Activated CD8-positive, alpha-beta T cell treated with anti-CD3 and anti-CD28 coated beads, Interleukin-2, amount 10 ng/mL, durations not matched to agents 7 days and 5 days (primary cell): ENCODE measurements around the gene CAPN8. TPM values are rescaled to one million over a fixed set of nuclear protein-coding genes. Genes with fewer than 3 reads are reported as not detected.

Experiments used
- ATAC-seq: fragments of 150-1000 bp; cut with Tn5 transposase; one replicate; pipeline ENCODE4 v1.10.0; 2021; ENCODE audit warnings: moderate library complexity
- CTCF ChIA-PET: fragments of 350-600 bp; sonication (Branson Sonifier 250); formaldehyde crosslinking; loops from one replicate; lab custom pipeline; 2021; ENCODE audit warnings: antibody characterized with exemption; lab: Charles Lee
- POLR2A ChIA-PET: fragments of 350-600 bp; sonication (Branson Sonifier 250); formaldehyde crosslinking; loops from one replicate; lab custom pipeline; 2021; ENCODE audit warnings: antibody characterized with exemption; lab: Charles Lee
- DNase-seq: peaks from one replicate; pipeline ENCODE4 v3.0.0-alpha.2; 2020
- H3K27ac Mint-ChIP-seq: one replicate; pipeline ENCODE4 v1.8.0; 2021; ENCODE audit warnings: mild to moderate bottlenecking, mixed read lengths
- H3K27me3 Mint-ChIP-seq: one replicate; pipeline ENCODE4 v1.8.0; 2021; ENCODE audit warnings: low read depth, mixed read lengths
- H3K36me3 Mint-ChIP-seq: one replicate; pipeline ENCODE4 v1.8.0; 2021; ENCODE audit warnings: low read depth, mixed read lengths
- H3K4me1 Mint-ChIP-seq: one replicate; pipeline ENCODE4 v1.8.0; 2021; ENCODE audit warnings: low read depth, mixed read lengths
- H3K4me3 Mint-ChIP-seq: one replicate; pipeline ENCODE4 v1.8.0; 2021; ENCODE audit warnings: mild to moderate bottlenecking, mixed read lengths
- H3K9me3 Mint-ChIP-seq: one replicate; pipeline ENCODE4 v1.8.0; 2022; ENCODE audit warnings: mixed read lengths; ENCODE audit not compliant: insufficient read depth
- total RNA-seq, 2 experiments: library from RNA; stranded (reverse); gene quantifications; one replicate each; pipeline ENCODE4 v1.2.3, GENCODE V29; 2021

The CAPN8 gene
- total RNA-seq, 2 experiments from 2014 or later, result 0.08 TPM; not detected in 1

DNA sequence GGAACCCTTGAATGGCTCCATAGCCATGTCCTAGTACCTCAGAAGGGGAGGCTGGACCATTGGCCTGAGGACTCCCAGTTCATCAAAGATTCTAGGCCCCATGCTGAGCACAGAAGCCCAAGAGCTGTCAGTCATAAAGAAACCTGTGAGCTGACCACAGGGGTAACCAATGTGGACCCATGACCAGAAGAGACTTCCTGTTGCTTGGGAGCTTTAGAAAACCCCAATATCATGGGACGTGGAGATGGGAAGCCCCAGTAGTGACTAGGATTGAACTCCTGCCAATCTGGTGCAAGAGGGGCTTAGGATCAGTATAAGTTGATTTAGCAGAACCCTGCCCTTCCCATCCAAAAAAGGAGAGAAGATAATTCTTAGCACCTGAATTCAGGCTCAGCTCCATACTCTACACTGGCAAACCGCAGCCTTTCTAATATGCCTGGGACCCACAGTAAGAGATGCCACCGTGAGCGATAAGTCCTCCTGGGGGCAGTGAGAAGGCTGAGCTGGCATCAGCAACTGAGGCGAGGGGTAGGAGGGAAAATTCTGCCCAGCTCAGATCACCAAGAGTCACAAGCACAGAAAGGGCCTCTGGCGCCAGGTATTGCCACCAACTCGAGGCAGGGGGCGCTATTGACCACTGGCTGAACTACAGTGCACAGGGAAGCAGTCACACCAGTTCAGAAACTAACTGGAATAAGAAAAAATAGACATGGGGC, 108.9 kb downstream of the CAPN8 start:
- Mint-ChIP-seq H3K4me3 (no peak overlapping the region), H3K27me3 (no peaks in the 10 kb centered on the region), H3K9me3 (no peaks in the 10 kb centered on the region), H3K36me3 (no peaks in the 10 kb centered on the region), H3K4me1 (peaks cover 5% of the 10 kb centered on the region), H3K27ac (no peak overlapping the region)
- ChIA-PET CTCF (interaction anchor here (0.6 to 2.6 kb wide), 17 partner anchors 21 to 728 kb away, joined by 3 to 11 read pairs (median 3); no protein-coding TSS in a partner anchor), POLR2A (no interaction called here)
- DNase-seq (peak; percentile 57), ATAC-seq (peak; percentile 53)

- CTCF ChIA-PET, result interaction anchor here (0.9 kb wide), 1 partner anchor 56 kb away, joined by 5 read pairs; no protein-coding TSS in a partner anchor
- no peak overlapping the region for H3K27ac Mint-ChIP-seq
- H3K27me3 Mint-ChIP-seq, result peaks cover 4% of the 10 kb centered on the region
- H3K36me3 Mint-ChIP-seq, result no peaks in the 10 kb centered on the region
- ATAC-seq (no peak), DNase-seq (no peak)
- no peaks in the 10 kb centered on the region for H3K9me3 Mint-ChIP-seq
- POLR2A ChIA-PET, result no interaction called here
- no peak overlapping the region for H3K4me3 Mint-ChIP-seq
- H3K4me1 Mint-ChIP-seq, result peaks cover 5% of the 10 kb centered on the region
These were observed 111.5 kb downstream of the CAPN8 start for GRCh38 chr1:223553957-223554356.

GRCh38 chr1:223551610-223552009, 113.9 kb downstream of the CAPN8 start:
- DNase-seq, result no peak
- CTCF ChIA-PET, result interaction anchor here (2.4 kb wide), 1 partner anchor 20 kb away, joined by 11 read pairs; no protein-coding TSS in a partner anchor
- Mint-ChIP-seq H3K27ac (no peak overlapping the region), H3K9me3 (no peaks in the 10 kb centered on the region), H3K4me3 (no peak overlapping the region), H3K36me3 (no peaks in the 10 kb centered on the region), H3K4me1 (peaks cover 5% of the 10 kb centered on the region), H3K27me3 (peaks cover 8% of the 10 kb centered on the region)
- POLR2A ChIA-PET, result no interaction called here
- ATAC-seq, result no peak

DNA sequence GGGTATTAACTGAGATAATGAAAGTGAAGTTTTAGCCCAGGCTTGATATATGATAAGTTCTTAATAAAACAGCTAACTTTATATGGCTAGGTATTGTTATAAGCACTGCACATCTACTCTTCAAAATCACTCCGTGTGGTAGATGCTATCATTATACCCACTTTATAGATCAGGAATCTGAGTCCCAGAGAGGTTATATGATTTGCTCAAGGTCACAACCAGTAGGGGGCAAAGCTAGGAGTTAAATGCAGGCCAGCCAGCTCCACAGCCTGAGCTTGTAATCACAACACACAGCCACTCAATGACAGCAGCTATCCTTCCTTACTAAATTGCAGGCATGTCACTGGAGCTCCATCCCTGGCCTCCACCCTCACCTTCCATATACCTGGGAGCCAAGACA, 115.8 kb downstream of the CAPN8 start:
- Mint-ChIP-seq H3K4me1 (no peaks in the 10 kb centered on the region), H3K9me3 (no peaks in the 10 kb centered on the region), H3K27ac (no peak overlapping the region), H3K4me3 (no peak overlapping the region), H3K36me3 (no peaks in the 10 kb centered on the region), H3K27me3 (peaks cover 8% of the 10 kb centered on the region)
- POLR2A ChIA-PET, result no interaction called here
- CTCF ChIA-PET, result interaction anchor here (1.2 to 2.4 kb wide), 2 partner anchors 18 to 416 kb away, joined by 3 to 11 read pairs; no protein-coding TSS in a partner anchor
- ATAC-seq, result no peak
- DNase-seq, result no peak

DNA sequence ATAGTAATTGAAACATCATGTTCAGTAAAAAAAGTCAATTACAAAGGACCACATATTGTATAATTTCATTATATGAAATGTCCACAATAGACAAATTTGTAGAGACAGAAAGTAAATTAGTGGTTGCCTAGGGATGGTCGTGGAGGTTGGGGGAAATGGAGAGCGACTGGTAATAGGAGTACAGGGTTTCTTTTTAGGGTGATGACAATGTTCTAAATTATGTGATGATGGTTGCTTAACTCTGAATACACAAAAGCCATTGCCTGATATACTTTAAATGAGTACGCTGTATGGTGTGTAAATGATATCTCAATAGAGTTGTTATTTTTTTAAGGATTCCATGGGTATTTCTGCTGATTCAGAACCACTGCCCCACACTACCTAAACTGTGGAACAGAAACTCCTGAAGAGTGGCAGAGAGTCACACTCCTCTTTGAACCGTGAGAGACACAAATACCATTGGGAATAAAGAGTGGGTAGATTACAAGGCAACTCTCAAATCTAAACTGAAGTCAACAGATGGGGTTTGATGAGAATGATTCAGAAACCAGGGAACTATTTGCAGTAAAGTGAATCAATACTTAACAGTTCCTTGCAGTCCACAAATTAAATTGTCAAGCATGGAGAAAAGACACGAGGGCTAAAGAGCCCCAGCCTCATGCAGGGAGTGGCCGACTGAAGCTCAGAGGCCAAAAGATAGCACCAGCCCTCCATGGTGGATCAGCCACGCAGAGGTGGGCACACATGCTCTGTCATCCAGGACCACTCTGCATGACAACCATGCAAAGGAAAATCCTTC, 118.0 kb downstream of the CAPN8 start:
- peaks cover 8% of the 10 kb centered on the region for H3K27me3 Mint-ChIP-seq
- DNase-seq, result no peak
- H3K9me3 Mint-ChIP-seq, result no peaks in the 10 kb centered on the region
- CTCF ChIA-PET, result no interaction called here
- no peak overlapping the region for H3K4me3 Mint-ChIP-seq
- no peak for ATAC-seq
- POLR2A ChIA-PET, result no interaction called here
- H3K27ac Mint-ChIP-seq, result no peak overlapping the region
- no peaks in the 10 kb centered on the region for H3K4me1 Mint-ChIP-seq
- no peaks in the 10 kb centered on the region for H3K36me3 Mint-ChIP-seq

GRCh38 chr1:223545343-223545742, 120.2 kb downstream of the CAPN8 start:
- no peak overlapping the region for H3K27ac Mint-ChIP-seq
- H3K36me3 Mint-ChIP-seq, result no peaks in the 10 kb centered on the region
- ChIA-PET POLR2A (interaction anchor here (0.6 kb wide), 1 partner anchor 134 kb away, joined by 4 read pairs; no protein-coding TSS in a partner anchor), CTCF (no interaction called here)
- no peaks in the 10 kb centered on the region for H3K9me3 Mint-ChIP-seq
- no peak for DNase-seq
- no peak for ATAC-seq
- peaks cover 5% of the 10 kb centered on the region for H3K27me3 Mint-ChIP-seq
- H3K4me3 Mint-ChIP-seq, result no peak overlapping the region
- no peaks in the 10 kb centered on the region for H3K4me1 Mint-ChIP-seq

- CTCF ChIA-PET, result no interaction called here
These were observed 121.9 kb downstream of the CAPN8 start for GRCh38 chr1:223543560-223543959.

DNA sequence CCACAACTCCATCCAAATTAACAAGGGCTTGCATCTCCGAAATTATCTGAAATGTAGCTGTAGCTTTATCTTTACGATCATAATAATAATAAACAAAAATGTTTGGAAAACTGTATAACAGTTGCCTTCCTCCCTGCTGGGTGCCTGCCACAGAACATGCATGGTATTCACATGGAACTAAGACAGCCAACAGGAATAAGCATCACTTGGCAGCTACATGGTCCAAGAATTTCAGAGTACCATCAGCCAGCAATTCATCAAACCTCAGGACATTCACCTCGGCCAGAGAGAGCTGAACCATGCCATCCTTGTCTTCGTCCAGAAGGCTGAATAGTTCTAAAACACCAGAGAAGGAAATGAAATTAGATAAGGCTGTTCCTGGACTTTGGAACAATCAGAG, 122.7 kb downstream of the CAPN8 start:
- Mint-ChIP-seq H3K4me1 (no peaks in the 10 kb centered on the region), H3K27me3 (peaks cover 4% of the 10 kb centered on the region)
- CTCF ChIA-PET, result interaction anchor here (1.1 kb wide), 1 partner anchor 11 kb away, joined by 3 read pairs; no protein-coding TSS in a partner anchor

More at GRCh38 chr1:223543560-223543959, 121.9 kb downstream of the CAPN8 start:
- Mint-ChIP-seq H3K4me1 (no peaks in the 10 kb centered on the region), H3K4me3 (no peak overlapping the region), H3K27ac (no peak overlapping the region), H3K27me3 (peaks cover 6% of the 10 kb centered on the region), H3K36me3 (no peaks in the 10 kb centered on the region), H3K9me3 (no peaks in the 10 kb centered on the region)
- POLR2A ChIA-PET, result no interaction called here
- ATAC-seq (no peak), DNase-seq (no peak)

DNA sequence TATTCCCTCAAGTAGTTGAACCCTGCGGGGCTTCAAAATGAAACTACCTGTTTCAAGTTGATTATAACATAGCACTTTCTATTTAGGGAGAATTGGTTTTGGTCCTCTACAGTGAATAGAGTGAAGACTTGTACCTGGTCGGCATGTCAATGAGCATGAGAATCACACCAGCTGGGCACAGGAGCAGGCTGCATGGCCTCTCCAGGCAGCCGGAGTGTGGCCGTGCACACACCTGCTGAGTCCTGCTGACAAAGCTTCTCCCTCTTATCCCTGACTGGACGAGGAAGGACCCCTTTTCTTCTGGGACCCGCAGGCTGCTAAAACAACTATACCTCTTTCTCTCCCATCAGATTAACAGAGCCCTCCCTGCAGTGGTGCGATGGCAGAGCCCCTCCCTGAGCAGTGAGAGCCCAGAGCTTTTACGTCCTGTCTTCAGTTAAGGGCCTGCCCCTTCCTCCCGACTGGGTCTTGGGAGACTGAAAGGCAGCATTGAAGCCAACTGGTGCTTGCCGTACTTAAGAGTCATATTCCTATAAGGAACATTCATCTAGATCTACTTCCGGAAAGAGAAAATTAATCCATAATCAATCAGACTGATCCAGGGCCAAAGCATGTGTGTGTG, 124.9 kb downstream of the CAPN8 start:
- ATAC-seq (no peak), DNase-seq (no peak)
- Mint-ChIP-seq H3K9me3 (no peaks in the 10 kb centered on the region), H3K36me3 (no peaks in the 10 kb centered on the region), H3K4me1 (no peaks in the 10 kb centered on the region), H3K27ac (no peak overlapping the region), H3K27me3 (peaks cover 2% of the 10 kb centered on the region), H3K4me3 (no peak overlapping the region)
- ChIA-PET CTCF (no interaction called here), POLR2A (no interaction called here)

More for the DNA sequence above, 122.7 kb downstream of the CAPN8 start:
- H3K27ac Mint-ChIP-seq, result no peak overlapping the region
- POLR2A ChIA-PET, result no interaction called here
- no peaks in the 10 kb centered on the region for H3K9me3 Mint-ChIP-seq
- ATAC-seq (no peak), DNase-seq (no peak)
- H3K4me3 Mint-ChIP-seq, result no peak overlapping the region
- H3K36me3 Mint-ChIP-seq, result no peaks in the 10 kb centered on the region

DNA sequence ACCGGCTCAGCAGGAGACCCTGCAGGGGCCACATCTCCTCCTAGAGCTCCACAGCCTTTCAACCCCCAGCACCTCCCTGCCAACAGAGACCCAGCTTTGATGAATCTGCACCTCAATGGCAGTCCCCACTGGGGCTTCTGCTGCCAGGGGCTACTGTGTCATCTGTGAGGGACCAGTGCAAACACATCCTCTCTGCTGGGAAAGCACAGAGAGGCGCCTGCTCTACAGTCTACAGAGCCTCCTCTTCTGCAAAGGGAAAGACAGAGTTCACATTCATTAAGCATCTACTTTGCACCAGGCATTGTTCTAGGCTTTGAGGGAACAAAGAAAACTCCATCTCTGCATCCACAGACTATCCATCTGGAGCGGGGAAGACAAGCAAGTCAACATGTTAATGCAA, 125.8 kb downstream of the CAPN8 start:
- H3K4me3 Mint-ChIP-seq, result no peak overlapping the region
- ATAC-seq (no peak), DNase-seq (no peak)
- no peaks in the 10 kb centered on the region for H3K36me3 Mint-ChIP-seq
- no peaks in the 10 kb centered on the region for H3K9me3 Mint-ChIP-seq
- H3K27ac Mint-ChIP-seq, result no peak overlapping the region
- no peaks in the 10 kb centered on the region for H3K4me1 Mint-ChIP-seq
- H3K27me3 Mint-ChIP-seq, result peaks cover 3% of the 10 kb centered on the region
- ChIA-PET POLR2A (no interaction called here), CTCF (no interaction called here)

DNA sequence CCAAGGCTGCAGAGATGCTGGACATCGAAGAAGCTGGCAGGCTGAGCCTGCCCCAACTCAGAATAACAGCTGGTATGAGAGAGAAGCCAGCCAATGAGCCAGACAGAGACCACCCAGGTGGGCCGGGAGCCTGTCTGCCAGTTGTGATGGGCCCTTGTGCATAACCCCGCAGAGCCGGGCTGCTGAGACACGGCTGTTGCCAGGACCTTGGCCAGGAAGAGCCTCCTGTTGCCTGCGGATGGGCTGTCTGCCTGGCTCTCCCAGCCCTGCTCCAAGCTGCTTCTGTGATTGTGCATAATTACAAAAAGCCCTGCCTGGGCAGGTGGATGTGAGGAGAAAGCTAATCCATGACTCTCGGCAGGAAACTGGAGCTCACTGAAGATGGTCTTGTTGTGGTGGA, 126.5 kb downstream of the CAPN8 start:
- H3K4me1 Mint-ChIP-seq, result no peaks in the 10 kb centered on the region
- ChIA-PET POLR2A (no interaction called here), CTCF (interaction anchor here (1.0 kb wide), 1 partner anchor 449 kb away, joined by 3 read pairs; no protein-coding TSS in a partner anchor)
- no peaks in the 10 kb centered on the region for H3K9me3 Mint-ChIP-seq
- H3K27me3 Mint-ChIP-seq, result peaks cover 6% of the 10 kb centered on the region
- ATAC-seq (no peak), DNase-seq (no peak)
- H3K4me3 Mint-ChIP-seq, result no peak overlapping the region
- no peak overlapping the region for H3K27ac Mint-ChIP-seq
- no peaks in the 10 kb centered on the region for H3K36me3 Mint-ChIP-seq
